Kidney capillary endothelial cell (primary cell): ENCODE measurements around the gene NETO2.
"Not testable (repeated sequence)": the region's sequence is repeated elsewhere in the genome, so short reads cannot be mapped to it uniquely, and the experiment has no call there.

Experiments used
- DNase-seq: peaks from one replicate; pipeline ENCODE4 v3.0.0-alpha.2; 2018; ENCODE audit warnings: low spot score

NETO2 gene

DNA sequence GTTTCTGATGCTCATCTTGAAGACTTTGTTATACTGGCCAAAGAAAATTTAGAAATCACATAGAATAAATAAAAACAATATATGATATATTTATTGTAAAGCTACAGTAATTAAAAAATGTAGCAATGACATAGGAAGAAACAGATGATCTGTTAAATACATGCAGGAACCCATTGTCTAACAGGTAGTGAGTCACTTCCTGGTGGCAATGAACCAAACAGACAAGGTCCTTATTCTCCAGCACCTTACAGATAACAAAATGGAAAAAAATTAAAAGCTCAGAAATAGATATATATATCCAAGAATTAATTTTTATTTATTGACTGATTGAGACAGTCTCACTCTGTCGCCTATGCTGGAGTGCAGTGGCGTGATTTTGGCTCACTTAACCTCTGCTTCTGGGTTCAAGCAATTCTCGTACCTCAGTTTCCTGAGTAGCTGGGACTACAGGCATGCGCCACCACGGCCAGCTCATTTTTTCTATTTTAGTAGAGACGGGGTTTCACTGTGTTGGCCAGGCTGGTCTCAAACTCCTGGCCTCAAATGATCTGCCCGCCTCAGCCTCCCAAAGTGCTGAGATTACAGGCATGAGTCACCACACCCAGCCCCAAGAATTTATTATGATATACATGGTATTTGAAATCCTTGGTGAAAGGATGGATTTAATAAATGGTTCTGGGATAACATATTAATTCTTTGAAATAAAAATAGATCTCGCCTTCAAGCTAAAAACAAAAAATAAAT lies 7.5 kb downstream of the NETO2 start:
- DNase-seq: peak; percentile 85

- DNase-seq: no peak
Observed at GRCh38 chr16:47134550-47134949, 9.2 kb downstream of the NETO2 start.

GRCh38 chr16:47132308-47132707 lies 11.4 kb downstream of the NETO2 start:
- DNase-seq: no peak

DNA sequence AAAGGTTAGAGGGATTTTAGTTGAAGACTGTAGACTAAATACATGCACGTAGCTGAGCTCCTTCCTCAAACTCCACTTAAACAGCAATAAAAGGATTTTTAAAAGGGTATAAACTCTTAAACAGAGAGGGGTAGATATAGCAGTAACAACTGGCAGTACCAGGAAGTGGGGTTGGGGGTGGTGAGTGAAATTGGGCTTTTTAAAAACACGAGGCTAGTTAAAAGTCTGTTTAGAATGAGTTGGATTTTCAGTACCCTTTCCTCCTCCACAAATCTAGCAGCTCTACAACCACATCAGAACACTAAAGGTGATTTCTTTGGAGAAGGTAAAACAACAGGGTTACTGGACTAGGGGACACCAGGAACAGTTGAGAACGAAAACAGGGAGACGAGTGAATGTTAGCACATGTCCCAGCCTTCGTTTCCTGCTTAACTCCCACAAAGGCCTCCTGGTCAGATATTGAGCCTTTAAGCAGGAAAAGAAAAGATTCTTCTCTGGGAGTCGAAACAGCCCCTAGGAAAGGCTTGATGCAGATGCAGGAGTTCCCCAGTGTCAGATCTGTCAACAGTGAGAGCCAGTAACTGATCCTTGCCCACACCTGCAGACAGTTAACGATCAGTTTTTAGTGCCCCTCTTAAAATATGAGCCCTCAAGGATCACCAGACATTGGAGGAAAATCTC lies 13.8 kb downstream of the NETO2 start:
- no peak for DNase-seq

GRCh38 chr16:47127541-47127940 lies 16.2 kb downstream of the NETO2 start:
- DNase-seq: no peak

DNA sequence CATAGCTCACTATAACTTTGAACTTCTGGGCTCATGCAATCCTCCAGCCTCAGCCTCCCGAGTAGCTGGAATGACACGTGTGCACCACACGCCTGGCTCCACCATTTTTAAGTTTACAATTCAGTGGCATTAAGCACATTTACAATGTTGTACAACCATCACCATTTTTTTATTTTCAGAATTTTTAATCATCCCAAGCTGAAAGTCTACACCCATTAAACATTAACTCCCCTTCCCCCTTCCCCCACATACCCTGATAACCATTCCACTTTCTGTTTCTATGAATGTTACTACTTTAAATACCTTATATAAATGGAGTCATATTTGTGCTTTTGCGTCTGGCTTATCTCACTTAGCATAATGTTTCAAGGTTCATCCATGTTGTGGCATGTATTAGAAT lies 18.0 kb downstream of the NETO2 start:
- DNase-seq: no peak

DNA sequence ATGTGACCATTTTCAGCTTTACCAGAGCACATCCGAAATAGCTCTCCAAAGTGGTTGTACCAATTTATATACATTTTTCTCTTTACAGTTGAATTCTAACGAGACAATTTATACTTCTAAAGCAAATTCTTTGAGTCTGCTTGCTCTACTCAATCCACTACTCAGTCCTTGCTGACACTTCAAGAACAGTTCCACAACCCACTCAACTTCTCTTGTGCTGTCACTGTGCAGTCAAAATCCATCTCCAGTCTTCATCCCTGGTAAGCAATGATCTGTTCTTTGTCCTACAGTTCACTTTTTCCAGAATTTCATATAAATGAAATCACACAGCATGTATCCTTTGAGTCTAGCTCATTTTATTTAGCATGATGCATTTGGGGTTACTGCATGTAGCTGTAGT lies 30.6 kb downstream of the NETO2 start:
- no peak for DNase-seq

- no peak for DNase-seq
Observed at GRCh38 chr16:47110939-47111338, 32.8 kb downstream of the NETO2 start.

GRCh38 chr16:47109361-47109760 lies 34.4 kb downstream of the NETO2 start:
- no peak for DNase-seq

DNA sequence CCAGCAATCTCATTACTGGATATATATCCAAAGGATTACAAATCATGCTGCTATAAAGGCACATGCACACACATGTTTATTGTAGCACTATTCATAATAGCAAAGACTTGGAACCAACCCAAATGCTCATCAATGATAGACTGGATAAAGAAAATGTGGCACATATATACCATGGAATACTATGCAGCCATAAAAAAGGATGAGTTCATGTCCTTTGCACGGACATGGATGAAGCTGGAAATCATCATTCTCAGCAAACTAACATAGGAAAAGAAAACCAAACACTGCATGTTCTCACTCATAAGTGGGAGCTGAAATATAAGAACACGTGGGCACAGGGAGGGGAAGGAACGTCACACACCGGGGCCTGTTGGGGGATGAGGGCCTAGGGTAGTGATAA lies 40.8 kb downstream of the NETO2 start:
- DNase-seq: not testable (repeated sequence)

GRCh38 chr16:47097154-47097553 lies 46.6 kb downstream of the NETO2 start:
- DNase-seq: not testable (repeated sequence)

- no peak for DNase-seq
Observed at GRCh38 chr16:47096297-47096696, 47.4 kb downstream of the NETO2 start.

DNA sequence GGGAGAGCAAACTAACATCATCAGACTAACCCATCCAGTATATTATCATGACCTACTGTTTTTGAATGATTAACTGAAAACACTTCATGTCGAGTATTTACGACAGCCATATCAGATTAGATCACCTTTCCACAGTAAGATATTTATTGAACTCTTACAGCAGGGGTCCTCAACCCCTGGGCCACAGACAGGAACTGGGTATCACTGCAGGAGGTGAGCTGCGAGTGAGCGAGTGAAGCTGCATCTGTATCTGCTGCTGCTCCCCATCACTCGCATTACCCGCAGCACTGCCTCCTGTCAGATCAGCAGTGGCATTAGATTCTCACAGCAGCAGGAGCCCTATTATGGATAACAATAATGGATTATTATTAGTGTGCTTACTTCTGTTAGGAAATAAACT lies 59.5 kb downstream of the NETO2 start:
- DNase-seq: no peak

- no peak for DNase-seq
Observed at GRCh38 chr16:47082099-47082865, 61.5 kb downstream of the NETO2 start.

DNA sequence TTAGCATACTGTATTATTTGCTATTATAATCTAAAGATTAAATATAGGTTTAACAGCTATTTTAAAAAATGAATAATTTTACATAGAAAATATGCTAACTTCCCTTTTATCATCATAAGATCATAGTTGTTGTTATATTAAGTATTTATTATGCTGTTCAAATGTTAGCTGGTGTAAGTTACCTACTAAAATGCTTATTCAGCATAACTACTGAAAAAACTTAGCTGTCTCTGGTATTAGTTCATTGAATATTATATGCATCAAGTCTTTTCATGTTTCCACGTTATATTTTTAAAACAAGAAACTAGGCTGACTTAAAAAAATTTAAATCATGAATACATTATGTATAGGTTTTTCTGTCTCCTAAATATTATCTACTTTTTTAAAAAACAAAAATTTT lies 62.6 kb downstream of the NETO2 start:
- DNase-seq: no peak

GRCh38 chr16:47079860-47080259 lies 63.9 kb downstream of the NETO2 start:
- no peak for DNase-seq

- DNase-seq: no peak
Observed at GRCh38 chr16:47073223-47074155, 70.3 kb downstream of the NETO2 start.

DNA sequence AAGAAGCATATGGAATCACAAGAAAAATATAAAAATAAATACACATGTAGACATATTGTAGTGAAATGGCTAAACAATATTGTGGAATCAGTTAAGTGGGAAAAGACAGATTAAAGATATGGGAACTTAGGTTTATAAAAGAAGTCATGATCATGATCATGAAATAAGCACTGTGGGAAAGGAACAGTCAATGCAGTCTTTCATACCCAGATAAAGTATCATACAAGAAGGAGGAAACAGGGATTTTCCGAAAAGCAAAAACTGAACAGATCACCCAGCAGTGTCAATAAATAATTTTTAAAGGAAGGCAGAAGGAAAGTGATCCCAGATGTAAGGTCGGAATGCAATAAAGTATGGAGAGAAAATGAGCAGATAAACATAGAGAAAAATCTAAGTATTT lies 71.6 kb downstream of the NETO2 start:
- DNase-seq: no peak

GRCh38 chr16:47069841-47070584 lies 73.7 kb downstream of the NETO2 start:
- no peak for DNase-seq

DNA sequence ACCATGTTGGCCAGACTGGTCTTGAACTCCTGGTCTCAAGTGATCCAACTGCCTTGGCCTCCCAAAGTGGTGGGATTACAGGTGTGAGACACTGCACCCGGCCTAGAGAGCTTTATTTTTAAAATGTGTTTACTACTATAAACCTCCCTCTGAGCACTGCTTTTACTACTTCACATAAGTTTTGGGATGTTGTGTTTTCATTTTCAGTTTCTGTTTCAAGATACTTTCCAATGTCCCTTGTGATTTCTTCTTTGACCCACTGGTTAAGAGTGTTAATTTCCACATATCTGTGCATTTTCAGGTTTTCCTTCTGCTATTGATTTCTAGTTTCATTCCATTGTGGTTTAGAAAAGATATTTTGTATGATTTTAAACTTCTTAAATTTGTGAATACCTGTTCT lies 74.4 kb downstream of the NETO2 start:
- DNase-seq: no peak

DNA sequence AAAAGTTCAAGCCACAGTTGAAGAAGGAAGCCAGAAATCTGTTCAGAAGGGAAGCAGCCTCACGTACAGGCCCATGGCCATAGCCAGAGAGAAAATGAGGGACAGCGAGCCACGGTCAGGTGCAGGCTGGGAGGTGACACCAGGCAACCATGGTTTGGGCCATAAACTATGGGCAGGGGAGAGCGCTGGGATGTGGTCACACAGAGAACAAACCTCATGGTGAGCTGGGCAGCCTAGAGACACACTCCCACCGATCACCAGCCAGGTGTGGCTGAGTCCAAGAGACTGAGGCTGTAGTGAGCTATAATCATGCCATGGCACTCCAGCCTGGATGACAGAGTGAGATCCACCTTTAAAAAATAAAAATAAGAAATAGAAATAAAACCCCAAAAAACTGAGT lies 76.5 kb downstream of the NETO2 start:
- DNase-seq: no peak
